HG02884 (cell line): ENCODE data around the gene NHLRC4.
"Not testable (repeated sequence)": the region's sequence is repeated elsewhere in the genome, so short reads cannot be mapped to it uniquely, and the experiment has no call there.

Source experiments
- ATAC-seq: cut with Tn5 transposase; IDR thresholded peaks from one replicate; pipeline ENCODE4 v1.9.1; 2021; ENCODE audit warnings: mild to moderate bottlenecking, moderate library complexity; ENCODE audit not compliant: unreplicated experiment

NHLRC4 gene

GRCh38 chr16:596736-597060 is 29.9 kb downstream of the NHLRC4 start:
- no peak for ATAC-seq

GRCh38 chr16:597655-598054 is 30.9 kb downstream of the NHLRC4 start:
- ATAC-seq, result not testable (repeated sequence)

DNA sequence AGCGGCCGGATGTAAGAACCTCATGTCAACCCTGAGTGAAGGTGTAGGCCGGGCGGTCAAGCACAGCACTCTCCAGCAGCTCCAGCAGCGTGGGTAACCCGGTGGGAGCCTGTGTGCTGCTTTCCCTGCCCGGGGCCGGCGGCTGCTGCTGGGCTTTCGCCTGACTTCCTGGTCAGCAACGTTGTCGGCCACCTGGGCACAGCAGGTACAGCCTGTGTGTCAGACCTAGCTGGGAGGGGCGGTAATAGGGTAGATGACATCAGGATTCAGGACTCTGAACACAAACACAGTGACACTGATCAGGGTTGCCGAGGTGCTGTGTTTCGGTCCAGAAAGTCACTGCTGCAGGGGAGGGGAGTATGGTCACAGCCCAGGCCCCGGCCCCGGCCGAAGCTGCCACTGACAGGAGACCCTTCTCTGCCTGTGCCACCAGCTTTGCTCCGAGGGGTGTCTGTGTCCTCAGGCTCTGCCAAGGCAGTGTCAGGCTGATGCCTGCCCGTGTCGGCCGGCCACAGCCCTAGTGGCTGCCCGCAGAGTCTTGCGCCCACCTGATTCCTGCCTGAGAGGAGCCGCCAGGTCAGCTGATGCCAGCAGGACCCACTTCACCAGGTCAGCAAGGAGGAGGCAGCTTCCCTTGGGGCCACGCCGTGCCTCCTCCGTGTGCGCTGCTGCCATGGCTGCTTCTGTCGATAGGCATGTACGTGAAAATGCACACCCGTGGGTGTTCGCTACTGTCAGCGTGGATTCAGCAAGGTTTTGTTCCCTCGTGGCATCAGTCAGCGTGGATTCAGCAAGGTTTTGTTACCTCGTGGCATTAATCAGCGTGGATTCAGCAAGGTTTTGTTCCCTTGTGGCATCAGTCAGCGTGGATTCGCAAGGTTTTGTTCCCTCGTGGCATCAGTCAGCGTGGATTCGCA is 32.3 kb downstream of the NHLRC4 start:
- ATAC-seq, result no peak

GRCh38 chr16:600781-601180 is 34.0 kb downstream of the NHLRC4 start:
- no peak for ATAC-seq

- no peak for ATAC-seq
These were observed 37.1 kb downstream of the NHLRC4 start for GRCh38 chr16:603933-604332.

DNA sequence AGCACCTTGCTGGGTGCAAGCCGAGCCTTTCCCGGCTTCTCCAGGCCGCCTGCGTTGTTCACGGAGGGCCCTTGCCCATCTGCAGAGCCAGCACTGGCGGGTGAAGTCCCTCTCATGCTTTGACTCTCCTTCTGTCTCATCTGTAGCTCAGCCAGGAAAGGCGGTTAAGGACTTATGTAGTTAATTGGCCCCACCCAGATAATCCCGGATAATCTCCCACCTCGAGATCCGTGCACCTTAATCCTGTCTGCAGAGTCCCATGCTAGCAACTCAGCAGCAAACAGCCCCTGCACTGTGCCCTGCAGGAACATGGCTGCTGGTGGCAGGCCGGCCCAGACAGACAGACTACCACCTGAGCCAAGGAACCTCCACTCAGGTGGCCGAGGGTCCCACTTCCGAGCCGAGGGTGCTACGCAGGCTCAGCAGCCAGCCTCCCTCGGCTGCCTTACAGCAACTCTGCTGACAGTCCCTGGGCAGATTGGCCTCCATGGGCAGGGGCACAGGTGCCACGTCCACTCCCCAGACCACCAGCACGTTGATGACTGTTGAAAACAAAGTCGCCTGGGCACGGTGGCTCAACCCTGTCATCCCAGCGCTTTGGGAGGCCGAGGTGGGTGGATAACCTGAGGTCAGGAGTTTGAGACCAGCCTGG is 40.0 kb downstream of the NHLRC4 start:
- no peak for ATAC-seq

DNA sequence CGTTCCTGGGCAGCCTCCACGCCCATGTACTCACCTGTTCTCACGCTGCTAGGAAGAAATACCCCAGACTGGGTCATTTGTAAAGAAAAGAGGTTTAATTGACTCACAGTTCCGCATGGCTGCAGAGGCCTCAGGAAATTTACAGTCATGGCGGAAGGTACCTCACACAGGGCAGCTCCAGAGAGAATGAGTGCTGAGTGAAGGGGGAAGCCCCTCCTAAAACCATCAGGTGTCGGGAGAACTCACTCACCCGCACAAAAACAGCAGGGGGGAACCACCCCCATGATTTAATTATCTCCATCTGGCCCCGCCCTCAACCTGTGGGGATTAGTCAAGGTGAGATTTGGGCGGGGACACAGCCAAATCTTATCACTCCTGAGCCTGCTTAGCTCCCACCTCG is 41.2 kb downstream of the NHLRC4 start:
- ATAC-seq, result no peak

GRCh38 chr16:609316-609715 is 42.5 kb downstream of the NHLRC4 start:
- ATAC-seq, result no peak

DNA sequence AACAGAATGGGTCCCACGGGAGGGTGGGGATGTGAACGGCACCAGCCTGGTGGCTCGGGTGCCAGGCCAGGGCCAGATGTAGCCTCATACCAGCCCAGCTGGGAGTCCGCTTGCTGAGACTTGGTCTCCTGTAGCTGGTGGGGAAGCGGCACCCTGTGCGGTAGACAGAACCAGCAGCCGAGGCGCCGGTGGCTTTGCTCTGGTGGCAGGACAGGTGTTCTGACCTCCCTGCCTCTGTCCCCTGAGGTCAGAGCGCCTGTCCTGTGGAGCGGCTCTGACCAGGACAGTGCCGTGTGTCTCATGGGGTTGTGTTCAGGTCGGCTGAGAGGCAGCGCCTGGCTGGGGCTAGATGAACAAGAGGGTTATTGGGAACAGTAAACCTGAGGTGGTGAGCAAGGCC is 43.2 kb downstream of the NHLRC4 start:
- no peak for ATAC-seq

GRCh38 chr16:610513-611381 is 43.9 kb downstream of the NHLRC4 start:
- ATAC-seq, result no peak

GRCh38 chr16:615122-615521 is 48.3 kb downstream of the NHLRC4 start:
- ATAC-seq, result no peak

DNA sequence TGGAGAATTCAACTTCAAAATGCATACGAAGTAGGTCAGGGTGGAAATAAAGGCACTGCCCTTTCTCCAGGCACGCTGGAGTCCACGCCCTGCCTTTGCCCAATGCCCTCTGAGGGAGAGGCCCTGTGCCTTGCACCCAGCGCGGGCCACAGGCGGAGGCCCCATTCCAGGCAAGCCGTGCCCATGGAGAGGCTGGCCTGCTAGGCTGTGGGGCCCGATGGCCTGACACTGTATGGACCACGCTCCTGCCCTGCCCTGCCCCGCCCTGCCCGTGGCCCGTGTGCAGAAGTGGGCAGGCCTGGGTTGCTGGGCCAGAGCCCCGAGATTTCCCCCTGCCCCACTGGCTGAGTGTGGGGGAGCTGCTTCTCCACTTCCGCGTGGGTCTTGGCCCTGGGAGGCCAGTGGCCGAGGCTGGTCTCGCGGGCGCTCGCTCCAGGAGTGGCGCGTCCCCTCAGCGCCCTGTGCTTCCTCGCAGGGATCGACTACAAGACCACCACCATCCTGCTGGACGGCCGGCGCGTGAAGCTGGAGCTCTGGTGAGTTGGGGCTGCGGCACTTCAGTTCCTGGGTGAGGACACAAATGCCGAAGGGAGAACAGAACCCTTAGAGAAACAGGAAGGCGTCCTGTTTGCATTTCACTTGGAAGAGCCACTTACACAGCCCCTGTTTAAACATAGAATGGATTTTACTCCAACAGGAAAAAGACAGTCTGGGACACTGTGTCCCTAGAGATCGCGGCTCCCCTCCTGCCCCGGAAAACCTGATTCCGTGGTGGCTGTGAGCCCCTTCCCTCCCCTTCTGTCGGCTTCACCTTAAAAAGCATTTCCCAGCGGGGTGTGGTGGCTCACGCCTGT is 50.2 kb downstream of the NHLRC4 start:
- ATAC-seq, result no peak

DNA sequence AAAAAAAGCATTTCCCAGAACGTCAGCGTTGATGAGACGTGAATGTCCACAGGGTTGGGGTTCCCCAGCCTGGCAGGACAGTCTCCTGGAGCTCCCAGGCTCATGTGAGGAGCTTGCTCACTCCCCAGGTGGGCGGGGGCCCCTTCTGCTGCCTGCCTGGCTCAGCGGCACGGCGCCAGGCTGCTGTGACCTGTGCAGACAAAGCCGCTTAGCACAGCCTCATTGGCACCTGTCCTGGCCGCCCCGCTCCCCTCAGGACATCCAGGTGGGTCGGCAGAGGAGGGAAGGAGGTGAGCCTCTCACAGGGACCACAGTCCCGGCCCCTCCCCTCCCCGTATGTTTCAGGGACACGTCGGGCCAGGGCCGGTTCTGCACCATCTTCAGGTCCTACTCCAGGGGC is 51.0 kb downstream of the NHLRC4 start:
- ATAC-seq, result no peak
